GM13976 (cell line): ENCODE results near the gene AUTS2.

Source experiments
- DNase-seq: peaks from one replicate; pipeline ENCODE4 v3.0.0; 2012; ENCODE audit warnings: low spot score
- in situ Hi-C: fragments of 300-500 bp; cut with MboI; formaldehyde crosslinking; loops from one replicate; pipeline ENCODE4 v1.12.0; 2022; ENCODE audit warnings: low sequenced_read_pairs, mixed read lengths, inconsistent platforms; ENCODE audit not compliant: unreplicated experiment
- TF ChIP-seq, protein P1 (sequence below): IDR thresholded peaks from 2 replicates; pipeline ENCODE4 v1.5.1; 2012; ENCODE audit warnings: borderline replicate concordance, mild to moderate bottlenecking; ENCODE audit not compliant: insufficient read depth; ENCODE audit errors: extremely low read depth, missing control alignments, control extremely low read depth

AUTS2 gene

DNA sequence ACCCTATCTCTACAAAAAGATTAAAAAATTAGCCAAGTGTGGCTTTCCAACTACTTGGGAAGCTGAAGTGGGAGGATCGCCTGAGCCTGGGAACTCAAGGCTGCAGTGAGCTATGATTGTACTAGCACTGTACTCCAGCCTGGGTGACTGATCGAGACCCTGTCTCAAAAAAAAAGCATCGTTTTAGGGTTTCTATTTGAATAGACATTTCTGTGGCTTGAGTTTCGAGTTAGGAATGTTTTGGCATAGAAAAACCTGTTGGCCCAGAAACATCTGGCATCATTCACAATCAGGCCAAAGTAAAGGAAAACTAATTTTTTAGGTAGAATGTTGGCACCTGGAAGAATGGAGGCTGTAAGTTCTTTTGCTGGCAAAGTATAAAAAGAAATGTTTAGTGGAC lies 72.4 kb downstream of the AUTS2 start:
- TF ChIP-seq, protein P1, sequence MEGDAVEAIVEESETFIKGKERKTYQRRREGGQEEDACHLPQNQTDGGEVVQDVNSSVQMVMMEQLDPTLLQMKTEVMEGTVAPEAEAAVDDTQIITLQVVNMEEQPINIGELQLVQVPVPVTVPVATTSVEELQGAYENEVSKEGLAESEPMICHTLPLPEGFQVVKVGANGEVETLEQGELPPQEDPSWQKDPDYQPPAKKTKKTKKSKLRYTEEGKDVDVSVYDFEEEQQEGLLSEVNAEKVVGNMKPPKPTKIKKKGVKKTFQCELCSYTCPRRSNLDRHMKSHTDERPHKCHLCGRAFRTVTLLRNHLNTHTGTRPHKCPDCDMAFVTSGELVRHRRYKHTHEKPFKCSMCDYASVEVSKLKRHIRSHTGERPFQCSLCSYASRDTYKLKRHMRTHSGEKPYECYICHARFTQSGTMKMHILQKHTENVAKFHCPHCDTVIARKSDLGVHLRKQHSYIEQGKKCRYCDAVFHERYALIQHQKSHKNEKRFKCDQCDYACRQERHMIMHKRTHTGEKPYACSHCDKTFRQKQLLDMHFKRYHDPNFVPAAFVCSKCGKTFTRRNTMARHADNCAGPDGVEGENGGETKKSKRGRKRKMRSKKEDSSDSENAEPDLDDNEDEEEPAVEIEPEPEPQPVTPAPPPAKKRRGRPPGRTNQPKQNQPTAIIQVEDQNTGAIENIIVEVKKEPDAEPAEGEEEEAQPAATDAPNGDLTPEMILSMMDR: no peak
- DNase-seq: no peak
- in situ Hi-C loops: no loop called here

DNA sequence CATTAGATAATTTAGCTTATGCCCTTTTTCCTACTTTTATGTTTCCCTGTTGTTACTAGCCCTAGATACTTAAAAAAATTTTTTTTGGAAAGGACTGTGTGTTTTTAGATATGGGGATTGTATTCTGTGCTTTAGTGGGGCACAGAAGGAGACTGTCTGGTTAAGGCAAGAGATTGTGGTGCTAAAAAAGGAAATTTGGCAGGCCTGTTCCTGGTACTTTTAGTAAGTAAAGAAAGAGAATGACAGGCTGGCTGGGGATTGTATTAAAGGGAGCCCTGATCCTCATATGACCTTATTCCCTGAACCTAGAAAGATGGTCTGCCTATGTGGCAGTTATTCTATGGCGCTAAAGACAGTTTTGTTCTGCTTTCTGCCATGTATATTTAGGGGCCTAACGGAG lies 74.8 kb downstream of the AUTS2 start:
- TF ChIP-seq, protein P1: no peak
- DNase-seq: no peak
- in situ Hi-C loops: no loop called here

- DNase-seq: no peak
- in situ Hi-C loops: no loop called here
- TF ChIP-seq, protein P1: no peak
Observed at GRCh38 chr7:69674701-69675182, 76.5 kb downstream of the AUTS2 start.

GRCh38 chr7:69676247-69676646 lies 78.0 kb downstream of the AUTS2 start:
- TF ChIP-seq, protein P1: no peak
- in situ Hi-C loops: no loop called here
- DNase-seq: no peak

DNA sequence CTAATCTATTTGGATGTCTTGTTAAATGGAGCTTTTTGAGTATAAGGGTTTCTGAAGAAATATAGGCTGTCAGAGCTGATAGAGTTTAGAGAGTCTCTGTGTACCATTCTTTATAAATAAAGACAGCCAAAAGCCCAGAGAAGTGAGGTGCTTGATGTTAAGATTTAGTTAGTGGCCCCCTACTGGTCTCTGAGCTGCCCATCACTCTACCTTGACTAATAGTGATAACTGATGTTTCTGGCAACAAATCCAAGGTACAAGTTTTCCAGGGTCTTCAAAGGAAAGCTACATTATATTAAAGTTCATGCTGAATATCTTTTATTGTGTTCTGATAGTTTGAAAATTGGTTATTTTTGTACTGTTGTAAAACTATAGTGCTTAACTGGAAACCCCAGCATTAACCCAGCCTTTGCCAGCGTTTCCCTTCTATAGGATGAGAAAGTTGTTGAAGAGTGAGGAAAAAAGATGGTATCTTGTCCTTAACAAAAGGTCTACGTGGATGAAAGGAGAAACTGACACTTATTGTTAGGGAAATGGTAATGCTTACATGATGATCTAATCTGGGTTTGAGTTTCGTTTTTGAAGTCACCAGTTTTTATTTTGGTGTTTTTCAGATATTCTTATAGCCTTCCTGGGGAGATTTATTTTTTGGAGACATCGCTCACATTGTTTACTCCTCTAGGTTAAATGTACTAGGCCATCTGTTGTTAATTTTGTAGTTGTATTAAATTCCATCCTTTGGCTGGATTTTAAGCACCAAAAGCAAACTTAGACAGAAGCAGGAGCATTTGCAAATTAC lies 79.0 kb downstream of the AUTS2 start:
- no peak for DNase-seq
- TF ChIP-seq, protein P1: peak; percentile 13
- in situ Hi-C loops: no loop called here

GRCh38 chr7:69677881-69678493 lies 79.7 kb downstream of the AUTS2 start:
- in situ Hi-C loops: no loop called here
- TF ChIP-seq, protein P1: no peak
- DNase-seq: no peak
